GM18517 (cell line): ENCODE measurements around the gene ACAA1.
"Not testable (repeated sequence)": the region's sequence is repeated elsewhere in the genome, so short reads cannot be mapped to it uniquely, and the experiment has no call there.

ENCODE experiments used
- ATAC-seq: cut with Tn5 transposase; IDR thresholded peaks from one replicate; pipeline ENCODE4 v1.9.1; 2021; ENCODE audit warnings: mild to moderate bottlenecking, moderate library complexity; ENCODE audit not compliant: unreplicated experiment

ACAA1 gene

GRCh38 chr3:38136777-38137614 is at the start of gene ACAA1:
TSS of gene ACAA1 (minus strand) at chr3:38137127. CDS start at chr3:38137035, 92 bp downstream.
- peak; percentile 91 for ATAC-seq

GRCh38 chr3:38177181-38177580 is 40.3 kb upstream of the ACAA1 start:
- ATAC-seq: no peak

GRCh38 chr3:38173834-38174418 is 37.0 kb upstream of the ACAA1 start:
- peak; percentile 42 for ATAC-seq

- no peak for ATAC-seq
Observed at GRCh38 chr3:38171622-38172021, 34.7 kb upstream of the ACAA1 start.

GRCh38 chr3:38170722-38171121 is 33.8 kb upstream of the ACAA1 start:
- no peak for ATAC-seq

- no peak for ATAC-seq
Observed at GRCh38 chr3:38169027-38169317, 32.0 kb upstream of the ACAA1 start.

- no peak for ATAC-seq
Observed at GRCh38 chr3:38168151-38169026, 31.5 kb upstream of the ACAA1 start.

- ATAC-seq: no peak
Observed at GRCh38 chr3:38167591-38167990, 30.7 kb upstream of the ACAA1 start.

- ATAC-seq: no peak
Observed at GRCh38 chr3:38165722-38166387, 28.9 kb upstream of the ACAA1 start.

- ATAC-seq: peak; percentile 95
Observed at GRCh38 chr3:38164952-38165721, 28.2 kb upstream of the ACAA1 start, which contains the start of gene OXSR1. TSS of gene OXSR1 (plus strand) at chr3:38165537. CDS start at chr3:38165877, 340 bp downstream.

GRCh38 chr3:38164643-38164951 is 27.7 kb upstream of the ACAA1 start:
- ATAC-seq: peak; percentile 16

- ATAC-seq: no peak
Observed at GRCh38 chr3:38163841-38164642, 27.1 kb upstream of the ACAA1 start.

GRCh38 chr3:38163117-38163840 is 26.4 kb upstream of the ACAA1 start:
- no peak for ATAC-seq

- not testable (repeated sequence) for ATAC-seq
Observed at GRCh38 chr3:38160704-38161103, 23.8 kb upstream of the ACAA1 start.

- no peak for ATAC-seq
Observed at GRCh38 chr3:38158472-38158871, 21.5 kb upstream of the ACAA1 start.

GRCh38 chr3:38157595-38157994 is 20.7 kb upstream of the ACAA1 start:
- no peak for ATAC-seq

GRCh38 chr3:38157117-38157516 is 20.2 kb upstream of the ACAA1 start:
- no peak for ATAC-seq

GRCh38 chr3:38155825-38156224 is 18.9 kb upstream of the ACAA1 start:
- ATAC-seq: no peak
